B cell (primary cell): ENCODE data around the gene PGM1. TPM values are rescaled to one million over a fixed set of nuclear protein-coding genes. Genes with fewer than 3 reads are reported as not detected.

Source experiments
- ATAC-seq: fragments of 200-7000 bp; cut with Tn5 transposase; one replicate; pipeline ENCODE4 v1.10.0; 2021; ENCODE audit warnings: low read depth, mild to moderate bottlenecking, moderate number of reproducible peaks, moderate library complexity
- CTCF ChIA-PET: fragments of 350-600 bp; sonication (Branson Sonifier 250); formaldehyde crosslinking; loops from one replicate; lab custom pipeline; 2021; ENCODE audit warnings: antibody characterized with exemption, inconsistent platforms; lab: Charles Lee
- POLR2A ChIA-PET: fragments of 350-600 bp; sonication (Branson Sonifier 250); formaldehyde crosslinking; loops from one replicate; lab custom pipeline; 2021; ENCODE audit warnings: antibody characterized with exemption; lab: Charles Lee
- DNase-seq: peaks from one replicate; pipeline ENCODE4 v3.0.0; 2013
- H2AFZ ChIP-seq: 2 replicates; pipeline ENCODE4 v1.6.1; 2012; ENCODE audit warnings: mild to moderate bottlenecking, low read depth, low read length; ENCODE audit not compliant: insufficient read depth, poor library complexity, severe bottlenecking
- H3K27ac ChIP-seq, 2 donors: 1 replicate in 1 of 2; 2 replicates in 1 of 2; pipeline ENCODE4 v1.5.1; 2012 to 2013; ENCODE audit warnings: low read length in 2 of 2, mild to moderate bottlenecking in 2 of 2, moderate library complexity in 1 of 2
- H3K27me3 ChIP-seq, 4 experiments: fragments of 200-600 bp in 1 of 4; sonication (generic) in 1 of 4; replicated peaks in 1 of 4; 1 replicate in 2 of 4; 2 replicates in 2 of 4; pipeline versions ENCODE4 v1.6.1 to v1.7.0; 2013 to 2016; ENCODE audit warnings: low read length in 3 of 4, mild to moderate bottlenecking in 2 of 4, mixed read lengths in 1 of 4, moderate library complexity in 1 of 4; ENCODE audit not compliant: insufficient read depth in 4 of 4, control insufficient read depth in 3 of 4; ENCODE audit errors: control extremely low read depth in 1 of 4
- H3K36me3 ChIP-seq, 2 experiments: replicated peaks in 1 of 2; 1 replicate in 1 of 2; 2 replicates in 1 of 2; pipeline versions ENCODE4 v1.6.1 to v1.7.1; 2013; ENCODE audit warnings: low read length in 1 of 2; ENCODE audit not compliant: insufficient read depth in 2 of 2, control insufficient read depth in 1 of 2; ENCODE audit errors: control extremely low read depth in 1 of 2, extremely low read depth in 1 of 2
- H3K4me1 ChIP-seq, 2 donors: fragments of 200-600 bp in 1 of 2; sonication (generic) in 1 of 2; 1 replicate in 1 of 2; 2 replicates in 1 of 2; pipeline versions ENCODE4 v1.5.1 to v1.6.1; 2013 to 2017; ENCODE audit warnings: low read length in 2 of 2; ENCODE audit not compliant: control insufficient read depth in 2 of 2, insufficient read depth in 2 of 2
- H3K4me2 ChIP-seq: replicated peaks from 2 replicates; pipeline ENCODE3; 2012; ENCODE audit warnings: mild to moderate bottlenecking, low read depth, low read length; ENCODE audit not compliant: poor library complexity, severe bottlenecking
- H3K4me3 ChIP-seq, 5 experiments: fragments of 200-600 bp in 1 of 5; sonication (generic) in 1 of 5; 1 replicate in 3 of 5; 2 replicates in 2 of 5; pipeline versions ENCODE4 v1.5.1 to v1.7.0; 2011 to 2016; ENCODE audit warnings: low read length in 4 of 5, mild to moderate bottlenecking in 4 of 5, low read depth in 2 of 5, control low read depth in 1 of 5, moderate library complexity in 1 of 5; ENCODE audit not compliant: insufficient read depth in 1 of 5; ENCODE audit errors: control extremely low read depth in 1 of 5, extremely low read depth in 1 of 5
- H3K79me2 ChIP-seq: fragments of 200-600 bp; sonication (generic); one replicate; pipeline ENCODE4 v1.6.0; 2016; ENCODE audit warnings: low read length; ENCODE audit not compliant: control insufficient read depth, insufficient read depth
- H3K9ac ChIP-seq: fragments of 200-600 bp; sonication (generic); 2 replicates; pipeline ENCODE4 v1.6.1; 2017; ENCODE audit warnings: mild to moderate bottlenecking, low read length, moderate library complexity
- H3K9me3 ChIP-seq, 3 donors: one replicate each; pipeline versions ENCODE4 v1.6.1 to v1.7.1; 2013; ENCODE audit warnings: low read length in 2 of 3; ENCODE audit not compliant: control insufficient read depth in 2 of 3, insufficient read depth in 1 of 3; ENCODE audit errors: control extremely low read depth in 1 of 3
- H4K20me1 ChIP-seq: 2 replicates; pipeline ENCODE4 v1.6.0; 2012; ENCODE audit warnings: mild to moderate bottlenecking, low read length; ENCODE audit not compliant: insufficient read depth, control insufficient read depth, poor library complexity, severe bottlenecking
- H3K27ac Mint-ChIP-seq: one replicate; pipeline ENCODE4 v1.8.0; 2021; ENCODE audit warnings: mixed read lengths
- H3K27me3 Mint-ChIP-seq: one replicate; pipeline ENCODE4 v1.8.0; 2021; ENCODE audit warnings: mixed read lengths
- H3K4me1 Mint-ChIP-seq: one replicate; pipeline ENCODE4 v1.8.0; 2021; ENCODE audit warnings: mixed read lengths
- H3K4me3 Mint-ChIP-seq: one replicate; pipeline ENCODE4 v1.8.0; 2021; ENCODE audit warnings: mixed read lengths
- H3K9me3 Mint-ChIP-seq: one replicate; pipeline ENCODE4 v1.8.0; 2022; ENCODE audit warnings: mixed read lengths; ENCODE audit not compliant: insufficient read depth
- CTCF ChIP-seq: fragments of 200-600 bp; IDR thresholded peaks from one replicate; pipeline ENCODE4 v1.8.0; 2022; ENCODE audit warnings: antibody characterized with exemption, mild to moderate bottlenecking
- EZH2 ChIP-seq: IDR thresholded peaks from 2 replicates; pipeline ENCODE4 v1.6.1; 2012; ENCODE audit warnings: borderline replicate concordance, low read depth, mild to moderate bottlenecking, moderate library complexity, low read length; ENCODE audit not compliant: insufficient read depth, poor library complexity, severe bottlenecking
- WGBS: methylation state at CpG from one replicate; pipeline ENCODE4 v1.1.5; 2013; ENCODE audit warnings: missing lambda C conversion rate; ENCODE audit not compliant: insufficient coverage; 5-methylcytosine and 5-hydroxymethylcytosine counted together
- intact Hi-C: fragments of 100-400 bp; cut with micrococcal nuclease; formaldehyde crosslinking; loops from one replicate; pipeline ENCODE4 v1.10.0; 2022
- polyA plus RNA-seq: library from polyadenylated mRNA; depleted of rRNA; stranded (reverse); fragments of >200 nt; gene quantifications from 2 replicates; pipeline ENCODE4 v1.2.3, GENCODE V29; 2012
- total RNA-seq, 2 donors: library from RNA; stranded (reverse); fragments of 120-200 nt in 1 of 2; gene quantifications; 1 replicate in 1 of 2; 2 replicates in 1 of 2; pipeline versions ENCODE4 v1.2.3 to v1.2.4, GENCODE V29; 2013 to 2022

PGM1 gene
- total and polyA plus RNA-seq, 2 donors (not counting 1 experiment from before 2014, with no cell fraction given) = 4.2 to 13.2 TPM

GRCh38 chr1:63635681-63636080 lies 42.5 kb downstream of the PGM1 start:
- Histone ChIP-seq H3K27ac (no peak overlapping the region), H3K9ac (no peak overlapping the region), H3K4me1 (no peaks in the 10 kb centered on the region), H3K4me2 (no peak overlapping the region), H2AFZ (no peak overlapping the region), H3K27me3 (no peaks in the 10 kb centered on the region), H3K36me3 (peaks cover 0 to 7% of the 10 kb centered on the region in 2 experiments), H3K9me3 (no peaks in the 10 kb centered on the region), H3K4me3 (no peak overlapping the region), H4K20me1 (no peaks in the 10 kb centered on the region), H3K79me2 (no peaks in the 10 kb centered on the region)
- no peaks in the 10 kb centered on the region for H3K9me3 Mint-ChIP-seq
- no peak for TF ChIP-seq EZH2
- no peak for TF ChIP-seq CTCF
- CTCF ChIA-PET = interaction anchor here (0.9 kb wide), 1 partner anchor 19 kb away, joined by 3 read pairs; no protein-coding TSS in a partner anchor
- POLR2A ChIA-PET = no interaction called here
- H3K4me1 Mint-ChIP-seq = no peaks in the 10 kb centered on the region
- intact Hi-C loops = no loop called here
- H3K27ac Mint-ChIP-seq = no peak overlapping the region
- DNase-seq = no peak
- H3K27me3 Mint-ChIP-seq = no peaks in the 10 kb centered on the region
- no peak overlapping the region for H3K4me3 Mint-ChIP-seq
- ATAC-seq = no peak
- no CpG with 5 or more reads among the region's 1 CpG for whole genome bisulfite sequencing

- no peak for DNase-seq
- Histone ChIP-seq H3K36me3 (peaks cover 0 to 7% of the 10 kb centered on the region in 2 experiments), H3K79me2 (no peaks in the 10 kb centered on the region), H3K9ac (no peak overlapping the region), H4K20me1 (no peaks in the 10 kb centered on the region), H3K9me3 (no peaks in the 10 kb centered on the region), H3K4me2 (no peak overlapping the region), H3K4me3 (no peak overlapping the region), H3K27me3 (no peaks in the 10 kb centered on the region), H3K27ac (no peak overlapping the region), H3K4me1 (no peaks in the 10 kb centered on the region), H2AFZ (no peak overlapping the region)
- intact Hi-C loops = no loop called here
- CTCF ChIA-PET = no interaction called here
- no peak for TF ChIP-seq CTCF
- no peak for TF ChIP-seq EZH2
- no peak overlapping the region for H3K4me3 Mint-ChIP-seq
- ATAC-seq = no peak
- H3K27ac Mint-ChIP-seq = no peak overlapping the region
- WGBS = 94% methylated on average over 9 of the region's 15 CpGs
- H3K4me1 Mint-ChIP-seq = no peaks in the 10 kb centered on the region
- no peaks in the 10 kb centered on the region for H3K9me3 Mint-ChIP-seq
- POLR2A ChIA-PET = no interaction called here
- no peaks in the 10 kb centered on the region for H3K27me3 Mint-ChIP-seq
Observed at GRCh38 chr1:63636192-63637105, 43.2 kb downstream of the PGM1 start.
